Stimulated activated CD4-positive, alpha-beta T cell treated with anti-CD3 and anti-CD28 coated beads, TNF-alpha, amount 100 ng/mL, for 48 hours (primary cell): ENCODE measurements around the gene QKI.

Source experiments
- DNase-seq, 3 donors: peaks; one replicate each; pipeline ENCODE4 v3.0.0-alpha.2; 2020; ENCODE audit warnings: low read depth in 3 of 3

The QKI gene

GRCh38 chr6:163391985-163392384, 22.5 kb upstream of the QKI start:
- DNase-seq, result no peak

GRCh38 chr6:163392533-163392932, 22.0 kb upstream of the QKI start:
- no peak for DNase-seq

GRCh38 chr6:163393923-163394322, 20.6 kb upstream of the QKI start:
- no peak for DNase-seq

- no peak for DNase-seq
Observed at GRCh38 chr6:163394659-163395058, 19.9 kb upstream of the QKI start.

GRCh38 chr6:163395122-163395830, 19.2 kb upstream of the QKI start:
- no peak for DNase-seq

- DNase-seq, result no peak
Observed at GRCh38 chr6:163395831-163396185, 18.7 kb upstream of the QKI start.

- no peak for DNase-seq
Observed at GRCh38 chr6:163397326-163397725, 17.2 kb upstream of the QKI start.

GRCh38 chr6:163398115-163398514, 16.4 kb upstream of the QKI start:
- no peak for DNase-seq

GRCh38 chr6:163398815-163399214, 15.7 kb upstream of the QKI start:
- DNase-seq, result no peak

GRCh38 chr6:163400509-163400908, 14.0 kb upstream of the QKI start:
- DNase-seq, result no peak

GRCh38 chr6:163401039-163401885, 13.3 kb upstream of the QKI start:
- no peak for DNase-seq

GRCh38 chr6:163402616-163403015, 11.9 kb upstream of the QKI start:
- DNase-seq, result no peak

GRCh38 chr6:163404825-163405265, 9.7 kb upstream of the QKI start:
- no peak for DNase-seq

- no peak for DNase-seq
Observed at GRCh38 chr6:163405412-163406309, 8.9 kb upstream of the QKI start.

GRCh38 chr6:163406366-163406765, 8.2 kb upstream of the QKI start:
- no peak for DNase-seq

GRCh38 chr6:163406830-163407229, 7.7 kb upstream of the QKI start:
- no peak for DNase-seq

GRCh38 chr6:163408352-163408991, 6.0 kb upstream of the QKI start:
- DNase-seq, result no peak

GRCh38 chr6:163409712-163410111, 4.8 kb upstream of the QKI start:
- no peak for DNase-seq

GRCh38 chr6:163412341-163412740, 2.2 kb upstream of the QKI start:
- no peak for DNase-seq

GRCh38 chr6:163412801-163413344, 1.6 kb upstream of the QKI start:
- DNase-seq, result no peak

- DNase-seq, result peak; percentile 73 to 84 (median 76)
Observed at GRCh38 chr6:163413345-163414116, 987 bp upstream of the QKI start.
